PFSK-1 (cell line): ENCODE measurements around the gene FGR.

Source experiments
- FOXP2 ChIP-seq: optimal IDR thresholded peaks from 2 replicates; pipeline ENCODE3; 2011; ENCODE audit warnings: borderline replicate concordance, control low read depth, inconsistent platforms; ENCODE audit not compliant: insufficient read depth; ENCODE audit errors: extremely low read length, extremely low read depth
- POLR2AphosphoS5 ChIP-seq: IDR thresholded peaks from 2 replicates; pipeline ENCODE4 v1.6.1; 2012; ENCODE audit warnings: low read depth, mild to moderate bottlenecking, control low read depth, low read length, moderate library complexity
- SIN3A ChIP-seq: IDR thresholded peaks from 2 replicates; pipeline ENCODE4 v1.6.1; 2012; ENCODE audit warnings: mild to moderate bottlenecking, low read length, moderate library complexity, borderline replicate concordance; ENCODE audit not compliant: insufficient read depth
- TAF1 ChIP-seq: IDR thresholded peaks from 2 replicates; pipeline ENCODE4 v1.6.1; 2012; ENCODE audit warnings: low read length, control low read depth, borderline replicate concordance; ENCODE audit not compliant: insufficient read depth
- TF ChIP-seq, protein P1 (sequence below), 2 experiments: IDR thresholded peaks; 2 replicates each; pipeline versions ENCODE4 v1.6.1 to v1.8.0; 2011 to 2012; ENCODE audit warnings: low read depth in 2 of 2, low read length in 2 of 2, control low read depth in 1 of 2, inconsistent platforms in 1 of 2, mild to moderate bottlenecking in 1 of 2, moderate library complexity in 1 of 2; ENCODE audit not compliant: insufficient read depth in 1 of 2

Gene FGR

DNA sequence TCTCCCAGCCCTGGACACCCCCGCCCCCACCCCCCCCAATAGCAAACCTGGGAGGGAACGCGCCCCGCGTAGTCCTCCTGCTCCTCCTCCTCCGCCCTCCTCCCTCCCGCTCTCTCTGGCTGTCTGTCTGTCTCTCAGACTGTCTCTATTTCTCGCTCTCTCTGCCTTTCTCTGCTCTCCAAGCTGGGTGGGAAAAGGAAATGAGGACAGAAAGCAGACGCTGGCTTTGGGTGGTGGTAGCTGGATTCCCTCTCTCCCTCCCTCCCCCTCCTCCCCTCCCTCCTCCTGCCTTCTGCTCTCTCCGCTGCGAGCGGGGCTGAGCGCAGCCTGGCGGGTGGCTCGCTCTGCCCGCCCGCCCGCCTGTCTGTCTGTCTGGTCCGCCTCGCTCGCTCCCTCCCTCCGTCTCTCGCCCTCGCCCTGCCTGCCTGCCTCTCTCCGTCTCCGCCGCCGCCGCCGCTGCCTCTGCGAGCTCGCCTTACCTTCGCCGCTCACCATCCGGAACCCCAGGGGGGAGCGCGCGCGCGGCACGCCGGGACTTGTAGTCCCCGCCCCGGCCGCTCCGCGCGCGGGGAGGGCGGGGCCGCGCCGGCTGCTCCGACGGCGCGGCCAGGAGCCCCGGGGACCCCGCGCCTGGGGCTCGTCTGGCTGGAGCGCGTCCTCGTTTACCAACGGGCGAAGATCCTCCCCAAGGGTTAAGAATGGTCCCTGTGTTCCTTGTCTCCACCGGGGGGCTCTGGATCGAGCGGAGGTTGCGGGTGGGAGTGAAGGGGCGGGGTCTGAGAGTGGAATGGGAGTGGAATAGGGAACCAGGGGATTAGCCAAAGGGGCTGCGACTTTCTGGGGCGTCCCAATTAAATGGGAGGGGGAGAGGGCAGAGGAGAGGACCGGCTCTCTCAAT is 31.1 kb downstream of the FGR start, which contains the start of gene AHDC1:
Gene AHDC1 (minus strand): TSS at position 464 of the 898 bp plus-strand sequence. CDS start 52,029 bp downstream, outside the sequence.
- TF ChIP-seq TAF1 = peak; percentile 66; the same call in 1 of the 2 replicates
- no peak; the same call in 1 of the 2 replicates for TF ChIP-seq SIN3A
- TF ChIP-seq FOXP2 = peak; percentile 49
- peak; percentile 80 for TF ChIP-seq POLR2AphosphoS5
- TF ChIP-seq, protein P1, sequence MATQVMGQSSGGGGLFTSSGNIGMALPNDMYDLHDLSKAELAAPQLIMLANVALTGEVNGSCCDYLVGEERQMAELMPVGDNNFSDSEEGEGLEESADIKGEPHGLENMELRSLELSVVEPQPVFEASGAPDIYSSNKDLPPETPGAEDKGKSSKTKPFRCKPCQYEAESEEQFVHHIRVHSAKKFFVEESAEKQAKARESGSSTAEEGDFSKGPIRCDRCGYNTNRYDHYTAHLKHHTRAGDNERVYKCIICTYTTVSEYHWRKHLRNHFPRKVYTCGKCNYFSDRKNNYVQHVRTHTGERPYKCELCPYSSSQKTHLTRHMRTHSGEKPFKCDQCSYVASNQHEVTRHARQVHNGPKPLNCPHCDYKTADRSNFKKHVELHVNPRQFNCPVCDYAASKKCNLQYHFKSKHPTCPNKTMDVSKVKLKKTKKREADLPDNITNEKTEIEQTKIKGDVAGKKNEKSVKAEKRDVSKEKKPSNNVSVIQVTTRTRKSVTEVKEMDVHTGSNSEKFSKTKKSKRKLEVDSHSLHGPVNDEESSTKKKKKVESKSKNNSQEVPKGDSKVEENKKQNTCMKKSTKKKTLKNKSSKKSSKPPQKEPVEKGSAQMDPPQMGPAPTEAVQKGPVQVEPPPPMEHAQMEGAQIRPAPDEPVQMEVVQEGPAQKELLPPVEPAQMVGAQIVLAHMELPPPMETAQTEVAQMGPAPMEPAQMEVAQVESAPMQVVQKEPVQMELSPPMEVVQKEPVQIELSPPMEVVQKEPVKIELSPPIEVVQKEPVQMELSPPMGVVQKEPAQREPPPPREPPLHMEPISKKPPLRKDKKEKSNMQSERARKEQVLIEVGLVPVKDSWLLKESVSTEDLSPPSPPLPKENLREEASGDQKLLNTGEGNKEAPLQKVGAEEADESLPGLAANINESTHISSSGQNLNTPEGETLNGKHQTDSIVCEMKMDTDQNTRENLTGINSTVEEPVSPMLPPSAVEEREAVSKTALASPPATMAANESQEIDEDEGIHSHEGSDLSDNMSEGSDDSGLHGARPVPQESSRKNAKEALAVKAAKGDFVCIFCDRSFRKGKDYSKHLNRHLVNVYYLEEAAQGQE (IDR thresholded peaks at IDR 0.05; ENCODE audit: insufficient read depth in 1 of 2, low read depth in 2 of 2, low read length in 2 of 2) = no peak

DNA sequence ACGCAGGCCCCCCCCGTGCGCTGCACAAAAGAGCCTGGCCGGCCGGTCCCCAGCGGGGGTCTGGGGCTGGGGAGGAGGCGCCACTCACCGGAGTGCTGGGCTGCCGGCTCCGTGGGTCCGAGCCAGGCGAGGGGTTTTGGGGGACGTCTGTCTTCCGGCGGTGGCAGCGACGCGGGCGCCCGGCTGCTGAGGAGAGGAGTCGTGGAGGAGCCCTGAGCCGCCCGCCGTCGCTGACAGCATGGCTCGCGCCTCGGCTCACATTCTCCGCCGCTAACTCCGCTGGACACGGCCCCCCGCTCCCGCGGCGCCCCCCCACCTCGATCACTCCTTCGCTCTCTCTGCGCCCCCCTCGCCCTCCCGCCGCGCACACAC is 31.7 kb downstream of the FGR start:
- TF ChIP-seq, protein P1 (IDR thresholded peaks at IDR 0.05; ENCODE audit: insufficient read depth in 1 of 2, low read depth in 2 of 2, low read length in 2 of 2) = no peak
- TF ChIP-seq POLR2AphosphoS5 = no peak
- TF ChIP-seq FOXP2 = no peak
- TF ChIP-seq SIN3A = no peak
- TF ChIP-seq TAF1 = no peak

DNA sequence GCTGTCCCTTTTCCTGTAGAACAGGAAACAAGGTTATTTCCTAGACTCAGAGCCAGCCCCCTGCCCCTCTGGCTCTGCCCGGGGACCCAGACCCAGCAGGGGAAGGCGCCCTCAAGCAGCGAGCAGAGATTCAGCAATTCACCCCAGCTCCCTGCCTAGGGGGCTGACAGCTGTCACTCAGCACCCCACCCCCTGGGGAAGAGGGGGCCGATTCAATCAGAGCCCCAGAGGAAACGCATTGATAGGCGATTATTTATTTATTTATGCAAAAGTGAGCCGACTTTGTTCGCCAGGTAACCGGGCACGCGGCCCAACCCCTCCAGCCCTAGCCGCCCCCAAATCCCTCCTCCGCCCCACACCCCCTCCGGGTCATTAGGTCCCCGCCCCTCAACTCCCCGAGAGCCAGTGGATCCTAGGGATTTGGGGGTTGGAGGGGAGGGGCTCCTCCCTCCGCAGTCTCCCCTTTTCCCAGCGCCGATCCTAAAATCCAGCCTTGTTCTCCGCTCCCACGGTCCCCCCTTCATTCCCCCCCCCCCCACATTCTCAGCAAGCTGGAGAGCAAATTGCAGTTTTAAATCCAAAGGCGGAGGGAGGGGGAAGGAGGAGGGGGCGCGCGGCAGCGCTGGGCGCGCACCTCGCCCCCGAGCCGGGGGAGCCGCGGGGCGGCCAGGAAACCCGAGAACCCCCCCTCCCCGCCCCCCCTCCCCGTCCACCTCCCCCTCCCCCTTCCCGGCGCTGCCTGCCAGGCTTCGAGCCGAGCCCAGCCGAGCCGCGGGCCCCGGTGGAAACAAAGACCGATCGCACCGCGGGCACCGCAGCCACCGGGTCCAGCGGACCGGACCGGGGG is 32.3 kb downstream of the FGR start:
- no peak for TF ChIP-seq SIN3A
- no peak for TF ChIP-seq POLR2AphosphoS5
- TF ChIP-seq, protein P1 (IDR thresholded peaks at IDR 0.05; ENCODE audit: insufficient read depth in 1 of 2, low read depth in 2 of 2, low read length in 2 of 2) = no peak
- TF ChIP-seq TAF1 = no peak
- no peak for TF ChIP-seq FOXP2

DNA sequence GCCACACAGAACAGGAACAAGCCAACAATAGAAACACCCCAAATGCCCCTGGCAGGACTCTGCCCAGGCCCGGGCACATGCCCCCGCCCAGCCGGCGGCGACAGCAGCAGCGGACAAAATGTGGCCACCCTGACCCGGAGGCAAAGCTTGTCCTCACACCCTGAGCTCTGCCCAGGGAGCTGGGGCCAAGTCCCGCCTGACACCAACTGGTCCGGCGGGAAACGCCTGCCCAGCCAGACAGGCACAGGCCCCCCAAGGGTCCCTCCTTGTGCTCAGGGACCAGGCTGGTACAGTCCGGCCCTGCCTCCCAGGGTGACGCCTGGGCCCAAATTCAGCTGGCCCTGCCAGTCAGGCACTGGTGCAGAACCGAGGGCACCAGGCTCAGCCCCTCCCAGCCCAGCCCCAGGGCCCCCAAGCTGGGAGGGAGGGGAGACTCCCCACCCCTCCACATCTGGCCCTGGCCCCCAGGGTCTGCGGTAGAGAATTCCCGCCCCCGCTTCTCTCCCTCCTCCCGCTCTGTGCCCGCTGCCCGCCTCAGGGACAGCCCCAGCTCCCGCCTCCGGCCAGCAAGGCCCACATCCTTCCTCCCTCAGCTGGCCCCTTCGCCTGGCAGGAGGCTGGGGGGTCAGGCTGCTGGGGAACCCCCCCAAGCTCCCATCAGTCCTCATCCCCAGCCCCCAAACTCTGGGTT is 33.1 kb downstream of the FGR start:
- TF ChIP-seq SIN3A (no peak), FOXP2 (no peak), POLR2AphosphoS5 (no peak)
- TF ChIP-seq, protein P1 (IDR thresholded peaks at IDR 0.05; ENCODE audit: insufficient read depth in 1 of 2, low read depth in 2 of 2, low read length in 2 of 2) = no peak
